GM12878 (cell line): ENCODE results near the gene ZBTB16. TPM values are rescaled to one million over a fixed set of nuclear protein-coding genes. Genes with fewer than 3 reads are reported as not detected.

ENCODE experiments used
- ATAC-seq: fragments of 200-7000 bp; cut with Tn5 transposase; 3 replicates; pipeline ENCODE4 v1.9.1; 2020; ENCODE audit warnings: mild to moderate bottlenecking, moderate library complexity
- BruUV-seq: library from RNA; stranded (reverse); fragments of 400-500 nt; replicated peaks from 2 replicates; lab custom pipeline; 2021; lab: Mats Ljungman, UMichigan
- CTCF ChIA-PET: fragments of 300-600 bp; sonication (Branson Sonifier 250); formaldehyde crosslinking; extraction: SDS; loops from one replicate; lab custom pipeline; 2021; ENCODE audit warnings: inconsistent platforms; lab: Yijun Ruan, JAX
- POLR2A ChIA-PET: fragments of 350-600 bp; formaldehyde crosslinking; extraction: SDS; loops from one replicate; lab custom pipeline; 2021; ENCODE audit warnings: inconsistent platforms; lab: Charles Lee
- RAD21 ChIA-PET: fragments of 300-600 bp; sonication (Branson Sonifier 250); formaldehyde crosslinking; loops from one replicate; lab custom pipeline; 2023; ENCODE audit warnings: antibody characterized with exemption; ENCODE audit not compliant: unreplicated experiment; lab: Charles Lee
- SMC1A ChIA-PET: fragments of 300-600 bp; sonication (Branson Sonifier 250); formaldehyde crosslinking; loops from one replicate; lab custom pipeline; 2023; ENCODE audit not compliant: unreplicated experiment, uncharacterized antibody; lab: Charles Lee
- DNase-seq: peaks from one replicate; pipeline ENCODE4 v3.0.0-alpha.2; 2011; ENCODE audit warnings: low read depth, low spot score
- FAIRE-seq: peaks from 3 replicates; lab custom pipeline; 2011; peaks lifted over from hg19 to GRCh38; lab: Jason Lieb, UNC
- H2AFZ ChIP-seq: 2 replicates; pipeline ENCODE4 v1.6.0; 2011; ENCODE audit warnings: low read depth, low read length, control low read depth; ENCODE audit not compliant: control insufficient read depth
- H3K27ac ChIP-seq: 2 replicates; pipeline ENCODE4 v1.5.1; 2011; ENCODE audit warnings: control low read depth; ENCODE audit not compliant: control insufficient read depth, insufficient read depth
- H3K27me3 ChIP-seq, 2 experiments: replicated peaks in 1 of 2; 2 replicates each; pipeline versions ENCODE4 v1.6.0 to v1.6.1; 2011; ENCODE audit warnings: low read length in 1 of 2; ENCODE audit not compliant: control insufficient read depth in 2 of 2, insufficient read depth in 2 of 2
- H3K36me3 ChIP-seq, 2 experiments: 2 replicates each; pipeline ENCODE4 v1.5.1; 2011; ENCODE audit warnings: low read length in 1 of 2; ENCODE audit not compliant: control insufficient read depth in 2 of 2, insufficient read depth in 2 of 2
- H3K4me1 ChIP-seq: 2 replicates; pipeline ENCODE4 v1.6.1; 2011; ENCODE audit warnings: mild to moderate bottlenecking, low read length, moderate library complexity, mixed read lengths; ENCODE audit not compliant: control insufficient read depth, insufficient read depth
- H3K4me2 ChIP-seq: 2 replicates; pipeline ENCODE4 v1.6.0; 2011; ENCODE audit warnings: control low read depth; ENCODE audit not compliant: control insufficient read depth, insufficient read depth
- H3K4me3 ChIP-seq: fragments of 200-600 bp; sonication (generic); 2 replicates; pipeline ENCODE4 v1.5.1; 2016
- H3K79me2 ChIP-seq: 2 replicates; pipeline ENCODE4 v1.6.0; 2011; ENCODE audit warnings: low read length; ENCODE audit not compliant: control insufficient read depth, insufficient read depth
- H3K9ac ChIP-seq: 2 replicates; pipeline ENCODE4 v1.8.0; 2011; ENCODE audit warnings: low read length, control low read depth, mixed read lengths; ENCODE audit not compliant: control insufficient read depth, insufficient read depth
- H3K9me3 ChIP-seq: replicated peaks from 3 replicates; pipeline ENCODE4 v1.5.1; 2011; ENCODE audit warnings: mild to moderate bottlenecking, low read length; ENCODE audit not compliant: control insufficient read depth, insufficient read depth
- H4K20me1 ChIP-seq: 2 replicates; pipeline ENCODE4 v1.6.0; 2011; ENCODE audit not compliant: control insufficient read depth, insufficient read depth
- CHD2 ChIP-seq: IDR thresholded peaks from 2 replicates; pipeline ENCODE4 v1.6.1; 2011; ENCODE audit warnings: low read depth, low read length, improper control_type of control experiment, borderline replicate concordance
- EP300 ChIP-seq, 2 experiments: fragments of 150-350 bp in 1 of 2; IDR thresholded peaks; 2 replicates each; pipeline ENCODE4 v1.6.1; 2011 to 2012; ENCODE audit warnings: low read depth in 2 of 2, low read length in 2 of 2, borderline replicate concordance in 1 of 2, improper control_type of control experiment in 1 of 2, inconsistent platforms in 1 of 2; ENCODE audit not compliant: control insufficient read depth in 1 of 2
- ETV6 ChIP-seq, 2 experiments: fragments of 450-650 bp in 1 of 2; IDR thresholded peaks in 1 of 2; conservative IDR thresholded peaks in 1 of 2; 2 replicates each; pipeline ENCODE4 v1.6.1; 2014; ENCODE audit warnings: antibody characterized with exemption in 1 of 2, borderline replicate concordance in 1 of 2, low read depth in 1 of 2, mild to moderate bottlenecking in 1 of 2, moderate library complexity in 1 of 2
- JUNB ChIP-seq: IDR thresholded peaks from 2 replicates; pipeline ENCODE4 v1.6.1; 2016; ENCODE audit warnings: antibody characterized with exemption, mild to moderate bottlenecking
- NFYA ChIP-seq: IDR thresholded peaks from 2 replicates; pipeline ENCODE4 v1.6.1; 2011; ENCODE audit warnings: low read depth, mild to moderate bottlenecking, low read length, improper control_type of control experiment, borderline replicate concordance
- RBBP5 ChIP-seq: fragments of 200-600 bp; sonication (generic); conservative IDR thresholded peaks from 2 replicates; pipeline ENCODE4 v1.6.1; 2016
- TAF1 ChIP-seq: IDR thresholded peaks from 2 replicates; pipeline ENCODE4 v1.6.1; 2011; ENCODE audit warnings: mild to moderate bottlenecking, low read depth, low read length, borderline replicate concordance
- TCF12 ChIP-seq: IDR thresholded peaks from 2 replicates; pipeline ENCODE4 v1.6.1; 2011; ENCODE audit warnings: low read depth, mild to moderate bottlenecking, low read length
- YY1 ChIP-seq: IDR thresholded peaks from 2 replicates; pipeline ENCODE4 v1.6.1; 2011; ENCODE audit warnings: low read depth, mild to moderate bottlenecking, low read length
- WGBS: methylation state at CpG from one replicate; pipeline ENCODE4 v1.1.6; 2016; ENCODE audit warnings: low lambda C conversion rate; ENCODE audit not compliant: insufficient replicate concordance, insufficient coverage; ENCODE audit errors: missing lambda C conversion rate; 5-methylcytosine and 5-hydroxymethylcytosine counted together
- in situ Hi-C: fragments of 300-500 bp; cut with MboI; formaldehyde crosslinking; loops from 9 replicates; pipeline ENCODE4 v1.14.3; 2018; ENCODE audit warnings: mixed read lengths
- intact Hi-C: fragments of 100-400 bp; cut with micrococcal nuclease; formaldehyde crosslinking; loops from one replicate; pipeline ENCODE4 v1.14.2; 2022; ENCODE audit not compliant: unreplicated experiment
- polyA plus RNA-seq, 11 experiments: library from polyadenylated mRNA; depleted of rRNA in 4 of 11; unstranded in 6 of 11; stranded (reverse) in 5 of 11; fragments of >200 nt; fragmentation: Nextera tagmentation in 4 of 11; fragmentation: Illumina TruSeq in 1 of 11; extraction: Ambion mirVana in 4 of 11; extraction: Trizol in 1 of 11; gene quantifications; 1 replicate in 1 of 11; 2 replicates in 10 of 11; pipeline versions ENCODE4 v1.2.1 to v1.2.3, GENCODE V29; 2011 to 2016; ENCODE audit warnings: inconsistent platforms in 2 of 11, missing spikeins in 2 of 11, low read depth in 1 of 11
- total RNA-seq, 4 experiments: library from RNA; depleted of rRNA in 3 of 4; stranded (reverse); fragments of >200 nt in 3 of 4; fragmentation: Illumina TruSeq in 1 of 4; extraction: Trizol in 1 of 4; gene quantifications; 2 replicates each; pipeline versions ENCODE4 v1.2.1 to v1.2.3, GENCODE V29; 2013 to 2021
- TF ChIP-seq, protein P1 (sequence below): IDR thresholded peaks from 2 replicates; pipeline ENCODE4 v1.6.1; 2011; ENCODE audit warnings: low read depth, mild to moderate bottlenecking, low read length, moderate library complexity, borderline replicate concordance; ENCODE audit errors: extremely low read depth
- TF ChIP-seq, protein P2 (sequence below): IDR thresholded peaks from 2 replicates; pipeline ENCODE4 v1.6.1; 2012; ENCODE audit warnings: low read depth, low read length, improper control_type of control experiment

The ZBTB16 gene
- total and polyA plus RNA-seq, 10 of the 15 experiments (the other 5 are each of a cell fraction or from before 2014, with no cell fraction given), result 0.38 TPM; not detected in 9

DNA sequence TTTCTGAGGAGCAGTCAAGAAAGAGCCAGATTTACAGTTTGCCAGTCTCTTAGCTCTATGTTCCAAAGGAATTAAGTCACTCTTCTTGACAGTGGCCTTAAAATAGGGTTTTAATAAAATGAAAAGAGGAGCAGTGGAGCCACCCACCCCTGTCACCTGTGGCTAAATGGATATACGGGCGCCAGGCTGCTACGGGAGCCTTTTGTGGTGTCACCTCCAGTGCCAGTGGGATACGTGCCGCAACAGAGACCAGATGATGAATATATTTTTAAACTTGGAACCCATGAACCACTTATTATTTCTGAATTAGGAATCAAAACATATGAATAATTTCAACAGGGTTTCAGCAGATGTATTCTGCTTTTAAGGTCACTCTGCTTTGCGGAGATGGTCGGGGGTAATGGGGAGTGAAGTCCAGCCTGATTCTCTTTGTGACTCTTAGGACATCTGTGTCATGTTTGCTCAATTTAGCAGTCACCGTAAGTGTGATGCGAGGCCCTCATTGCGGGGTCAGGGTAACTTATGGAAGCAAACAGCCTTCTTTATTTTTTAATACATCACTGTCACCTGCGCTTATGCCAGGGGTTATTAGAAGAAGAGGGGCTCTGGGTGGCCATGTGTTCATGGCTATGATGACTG lies 64.3 kb downstream of the ZBTB16 start:
- H3K9ac ChIP-seq, result no peak overlapping the region
- WGBS, result 45% methylated on average over 11 of the region's 11 CpGs
- intact Hi-C loops, result no loop called here
- H3K4me1 ChIP-seq, result no peaks in the 10 kb centered on the region
- in situ Hi-C loops, result no loop called here
- CTCF ChIA-PET, result no interaction called here
- ATAC-seq, result no peak
- H2AFZ ChIP-seq, result no peak overlapping the region
- SMC1A ChIA-PET, result no interaction called here
- H3K36me3 ChIP-seq, result no peaks in the 10 kb centered on the region
- RAD21 ChIA-PET, result no interaction called here
- TF ChIP-seq JUNB (no peak), ETV6 (conservative IDR thresholded peaks at IDR 0.05 in 1 of 2, IDR thresholded peaks at IDR 0.05 in 1 of 2; ENCODE audit: borderline replicate concordance in 1 of 2, low read depth in 1 of 2) (no peak), TCF12 (no peak), RBBP5 (no peak), TAF1 (no peak), CHD2 (no peak), YY1 (no peak), NFYA (no peak), EP300 (IDR thresholded peaks at IDR 0.05; ENCODE audit: borderline replicate concordance in 1 of 2, control insufficient read depth in 1 of 2, low read depth in 2 of 2, low read length in 2 of 2) (no peak)
- TF ChIP-seq, protein P1, sequence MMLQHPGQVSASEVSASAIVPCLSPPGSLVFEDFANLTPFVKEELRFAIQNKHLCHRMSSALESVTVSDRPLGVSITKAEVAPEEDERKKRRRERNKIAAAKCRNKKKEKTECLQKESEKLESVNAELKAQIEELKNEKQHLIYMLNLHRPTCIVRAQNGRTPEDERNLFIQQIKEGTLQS, result no peak
- TF ChIP-seq, protein P2, sequence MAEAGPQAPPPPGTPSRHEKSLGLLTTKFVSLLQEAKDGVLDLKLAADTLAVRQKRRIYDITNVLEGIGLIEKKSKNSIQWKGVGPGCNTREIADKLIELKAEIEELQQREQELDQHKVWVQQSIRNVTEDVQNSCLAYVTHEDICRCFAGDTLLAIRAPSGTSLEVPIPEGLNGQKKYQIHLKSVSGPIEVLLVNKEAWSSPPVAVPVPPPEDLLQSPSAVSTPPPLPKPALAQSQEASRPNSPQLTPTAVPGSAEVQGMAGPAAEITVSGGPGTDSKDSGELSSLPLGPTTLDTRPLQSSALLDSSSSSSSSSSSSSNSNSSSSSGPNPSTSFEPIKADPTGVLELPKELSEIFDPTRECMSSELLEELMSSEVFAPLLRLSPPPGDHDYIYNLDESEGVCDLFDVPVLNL, result no peak
- no peaks in the 10 kb centered on the region for H3K79me2 ChIP-seq
- H3K4me2 ChIP-seq, result no peak overlapping the region
- BruUV-seq, result no TSS peak
- POLR2A ChIA-PET, result no interaction called here
- no peaks in the 10 kb centered on the region for H4K20me1 ChIP-seq
- H3K9me3 ChIP-seq, result no peaks in the 10 kb centered on the region
- peaks cover 5% of the 10 kb centered on the region in 2 experiments; a peak in 2 of 4 replicates for H3K27me3 ChIP-seq
- DNase-seq, result no peak
- H3K27ac ChIP-seq, result no peak overlapping the region
- no peak overlapping the region for H3K4me3 ChIP-seq
- FAIRE-seq, result no peak
